K562 (cell line): ENCODE measurements around the gene LTO1. TPM values are rescaled to one million over a fixed set of nuclear protein-coding genes. Genes with fewer than 3 reads are reported as not detected.
A peak's percentile ranks its signal among the peaks of the same experiment; 100 is the strongest.

ENCODE experiments used
- ATF6 ChIP-seq: sonication (generic); formaldehyde crosslinking; IDR thresholded peaks from 2 replicates; pipeline ENCODE4 v1.4.0; 2020; ENCODE audit warnings: mild to moderate bottlenecking, missing genetic modification reagents
- BHLHE40 ChIP-seq: IDR thresholded peaks from 2 replicates; pipeline ENCODE4 v1.6.1; 2011; ENCODE audit warnings: low read length, improper control_type of control experiment
- E2F3 ChIP-seq: fragments of 250-450 bp; sonication (Bioruptor Pico); IDR thresholded peaks from 2 replicates; pipeline ENCODE4 v1.4.0; 2020; ENCODE audit warnings: mild to moderate bottlenecking
- EWSR1 ChIP-seq: fragments of 450-650 bp; IDR thresholded peaks from 2 replicates; pipeline ENCODE4 v1.6.1; 2018; ENCODE audit warnings: borderline replicate concordance, mild to moderate bottlenecking, low read depth, moderate library complexity; ENCODE audit not compliant: partially characterized antibody
- GTF3C2 ChIP-seq: IDR thresholded peaks from 3 replicates; pipeline ENCODE4 v1.6.1; 2011; ENCODE audit warnings: borderline replicate concordance, mild to moderate bottlenecking, moderate library complexity; ENCODE audit not compliant: insufficient read length; ENCODE audit errors: extremely low read depth
- HDAC1 ChIP-seq, 2 experiments: fragments of 450-650 bp; IDR thresholded peaks; 2 replicates each; pipeline ENCODE4 v1.6.1; 2016 to 2017; ENCODE audit warnings: inconsistent platforms in 1 of 2, mild to moderate bottlenecking in 1 of 2, moderate library complexity in 1 of 2
- KLF10 ChIP-seq: fragments of 250-450 bp; sonication (Bioruptor Pico); IDR thresholded peaks from 2 replicates; pipeline ENCODE4 v1.6.1; 2021; ENCODE audit warnings: matching md5 sums
- MEF2A ChIP-seq: IDR thresholded peaks from 2 replicates; pipeline ENCODE4 v1.6.1; 2011; ENCODE audit warnings: low read depth, mild to moderate bottlenecking, low read length, moderate library complexity; ENCODE audit not compliant: control insufficient read depth
- NFE2L1 ChIP-seq: fragments of 450-650 bp; IDR thresholded peaks from 2 replicates; pipeline ENCODE4 v1.6.1; 2016; ENCODE audit warnings: missing genetic modification characterization, low read depth, mild to moderate bottlenecking, missing compliant biosample characterization, moderate library complexity, borderline replicate concordance
- PCBP1 ChIP-seq: fragments of 200-400 bp; formaldehyde crosslinking; IDR thresholded peaks from 2 replicates; pipeline ENCODE4 v1.6.1; 2018; ENCODE audit warnings: mild to moderate bottlenecking, low read depth, low read length; ENCODE audit not compliant: poor library complexity, severe bottlenecking
- RAD21 ChIP-seq, 2 experiments: fragments of 250-450 bp in 1 of 2; fragments of 450-650 bp in 1 of 2; sonication (Bioruptor Pico) in 1 of 2; formaldehyde crosslinking in 1 of 2; IDR thresholded peaks in 1 of 2; conservative IDR thresholded peaks in 1 of 2; 2 replicates each; pipeline versions ENCODE4 v1.4.0 to v1.8.0; 2020 to 2022; ENCODE audit warnings: mild to moderate bottlenecking in 2 of 2, moderate library complexity in 1 of 2
- RCOR1 ChIP-seq, 2 experiments: IDR thresholded peaks; 2 replicates each; pipeline ENCODE4 v1.6.1; 2012; ENCODE audit warnings: low read depth in 2 of 2, low read length in 2 of 2, borderline replicate concordance in 1 of 2, improper control_type of control experiment in 1 of 2
- RUNX1 ChIP-seq: sonication (generic); IDR thresholded peaks from 2 replicates; pipeline ENCODE4 v1.6.1; 2016; ENCODE audit warnings: antibody characterized with exemption, low read depth
- TCF7 ChIP-seq: sonication (generic); IDR thresholded peaks from 2 replicates; pipeline ENCODE4 v1.6.1; 2016; ENCODE audit warnings: antibody characterized with exemption, borderline replicate concordance
- ZZZ3 ChIP-seq: fragments of 450-650 bp; IDR thresholded peaks from 2 replicates; pipeline ENCODE4 v1.6.1; 2016; ENCODE audit warnings: antibody characterized with exemption, mild to moderate bottlenecking, moderate library complexity
- polyA plus RNA-seq, 8 experiments: library from polyadenylated mRNA; depleted of rRNA in 4 of 8; stranded (reverse) in 5 of 8; unstranded in 3 of 8; fragments of >200 nt; fragmentation: Nextera tagmentation in 2 of 8; fragmentation: Illumina TruSeq in 1 of 8; extraction: Ambion mirVana in 2 of 8; extraction: Trizol in 1 of 8; gene quantifications; 2 replicates each; pipeline versions ENCODE4 v1.2.1 to v1.2.3, GENCODE V29; 2011 to 2014; ENCODE audit warnings: inconsistent platforms in 1 of 8, missing spikeins in 1 of 8
- total RNA-seq, 7 experiments: library from RNA; depleted of rRNA in 6 of 7; stranded (reverse); fragments of >200 nt in 6 of 7; fragmentation: Illumina TruSeq in 2 of 7; extraction: Trizol in 2 of 7; gene quantifications; 2 replicates each; pipeline versions ENCODE4 v1.2.1 to v1.2.3, GENCODE V29; 2011 to 2021; ENCODE audit warnings: low replicate concordance in 1 of 7

LTO1 gene
- total and polyA plus RNA-seq, 9 of the 15 experiments (the other 6 are each of a cell fraction or from before 2014, with no cell fraction given) = 2.6 to 43.4 (median 19.1) TPM

GRCh38 chr11:69642913-69643632, 32.1 kb downstream of the LTO1 start (continued):
- peak in 1 of 2 experiments; percentile 49; a peak in 1 of 4 replicates for TF ChIP-seq RCOR1 (IDR thresholded peaks at IDR 0.05; ENCODE audit: borderline replicate concordance in 1 of 2, low read depth in 2 of 2, low read length in 2 of 2)
- TF ChIP-seq HDAC1 (IDR thresholded peaks at IDR 0.05) = 0 out of 4 replicates have a peak, but pooled peaks of 1 of the 2 experiments have one; percentile 34
- TF ChIP-seq EWSR1 = no peak
- peak; percentile 58 for TF ChIP-seq PCBP1
- no peak for TF ChIP-seq TCF7
- TF ChIP-seq BHLHE40 = 0 out of 2 replicates have a peak, but pooled peaks have one; percentile 32
- peak; percentile 98 for TF ChIP-seq RAD21 (CRISPR knock-in tag; conservative IDR thresholded peaks at IDR 0.05 in 1 of 2, IDR thresholded peaks at IDR 0.05 in 1 of 2)
- no peak for TF ChIP-seq MEF2A
- no peak for TF ChIP-seq E2F3 (CRISPR knock-in tag)
- TF ChIP-seq KLF10 (CRISPR knock-in tag) = no peak
- no peak for TF ChIP-seq NFE2L1 (tag)
- no peak for TF ChIP-seq GTF3C2
- TF ChIP-seq RUNX1 = no peak
- no peak for TF ChIP-seq ZZZ3
- peak; percentile 35; the same call in 1 of the 2 replicates for TF ChIP-seq ATF6 (CRISPR knock-in tag)
